OCI-LY1 (cell line): ENCODE results near the gene S100A5.
"Not testable (repeated sequence)": the region's sequence is repeated elsewhere in the genome, so short reads cannot be mapped to it uniquely, and the experiment has no call there.

Source experiments
- H2AFZ ChIP-seq: fragments of 200-600 bp; sonication (generic), shearing (Covaris generic); 2 replicates; pipeline ENCODE4 v1.6.0; 2014; ENCODE audit warnings: antibody characterized with exemption, mild to moderate bottlenecking, low read length
- H3F3A ChIP-seq: fragments of 200-600 bp; sonication (generic), shearing (Covaris generic); 2 replicates; pipeline ENCODE4 v1.6.0; 2014; ENCODE audit warnings: mild to moderate bottlenecking, antibody characterized with exemption, low read length, moderate library complexity; ENCODE audit not compliant: insufficient read depth
- H3K27ac ChIP-seq: fragments of 200-600 bp; sonication (generic); 2 replicates; pipeline ENCODE4 v1.5.1; 2014; ENCODE audit warnings: low read length, mixed run types, mild to moderate bottlenecking, low read depth; ENCODE audit not compliant: poor library complexity, severe bottlenecking
- H3K27me3 ChIP-seq: fragments of 200-600 bp; sonication (generic); 2 replicates; pipeline ENCODE4 v1.6.0; 2014; ENCODE audit warnings: antibody characterized with exemption, mild to moderate bottlenecking, low read length, moderate library complexity; ENCODE audit not compliant: insufficient read depth
- H3K36me3 ChIP-seq: fragments of 200-600 bp; sonication (generic); 2 replicates; pipeline ENCODE4 v1.6.1; 2014; ENCODE audit warnings: mild to moderate bottlenecking, antibody characterized with exemption, low read length, moderate library complexity, mixed read lengths; ENCODE audit not compliant: insufficient read depth
- H3K4me1 ChIP-seq: fragments of 200-600 bp; sonication (generic); 2 replicates; pipeline ENCODE4 v1.5.1; 2014; ENCODE audit warnings: mild to moderate bottlenecking, low read length, moderate library complexity; ENCODE audit not compliant: insufficient read depth, severe bottlenecking
- H3K4me2 ChIP-seq: fragments of 200-600 bp; sonication (generic), shearing (Covaris generic); 2 replicates; pipeline ENCODE4 v1.6.1; 2014; ENCODE audit warnings: low read length
- H3K4me3 ChIP-seq: fragments of 200-600 bp; sonication (generic); 2 replicates; pipeline ENCODE4 v1.5.1; 2014; ENCODE audit warnings: low read length, low read depth, mild to moderate bottlenecking, mixed read lengths; ENCODE audit not compliant: poor library complexity, severe bottlenecking
- H3K79me2 ChIP-seq: fragments of 200-600 bp; shearing (Covaris generic); 2 replicates; pipeline ENCODE4 v1.6.1; 2016; ENCODE audit warnings: mixed run types, low read length, mixed read lengths; ENCODE audit not compliant: insufficient read depth
- H3K9ac ChIP-seq: fragments of 200-600 bp; sonication (generic), shearing (Covaris generic); 2 replicates; pipeline ENCODE4 v1.6.1; 2014; ENCODE audit warnings: mild to moderate bottlenecking, low read length, mixed read lengths
- H3K9me2 ChIP-seq: fragments of 200-600 bp; sonication (generic), shearing (Covaris generic); 2 replicates; pipeline ENCODE4 v1.6.1; 2014; ENCODE audit warnings: low read depth, mild to moderate bottlenecking, low read length, mixed read lengths
- H3K9me3 ChIP-seq: fragments of 200-600 bp; shearing (Covaris generic); 2 replicates; pipeline ENCODE4 v1.6.1; 2014; ENCODE audit warnings: low read length, mixed read lengths
- H4K20me1 ChIP-seq: fragments of 200-600 bp; sonication (generic), shearing (Covaris generic); 2 replicates; pipeline ENCODE4 v1.6.0; 2016; ENCODE audit warnings: mild to moderate bottlenecking, low read length; ENCODE audit not compliant: insufficient read depth
- EZH2 ChIP-seq: fragments of 200-600 bp; sonication (generic), shearing (Covaris generic); IDR thresholded peaks from 2 replicates; pipeline ENCODE4 v1.8.0; 2017; ENCODE audit warnings: borderline replicate concordance, mixed run types, mild to moderate bottlenecking, antibody characterized with exemption, low read length, moderate library complexity, mixed read lengths
- TF ChIP-seq, protein P1 (sequence below): fragments of 200-600 bp; sonication (generic), shearing (Covaris generic); IDR thresholded peaks from 2 replicates; pipeline ENCODE4 v1.5.1; 2017; ENCODE audit warnings: mild to moderate bottlenecking, antibody characterized with exemption, low read length, moderate library complexity, mixed read lengths

Gene S100A5

DNA sequence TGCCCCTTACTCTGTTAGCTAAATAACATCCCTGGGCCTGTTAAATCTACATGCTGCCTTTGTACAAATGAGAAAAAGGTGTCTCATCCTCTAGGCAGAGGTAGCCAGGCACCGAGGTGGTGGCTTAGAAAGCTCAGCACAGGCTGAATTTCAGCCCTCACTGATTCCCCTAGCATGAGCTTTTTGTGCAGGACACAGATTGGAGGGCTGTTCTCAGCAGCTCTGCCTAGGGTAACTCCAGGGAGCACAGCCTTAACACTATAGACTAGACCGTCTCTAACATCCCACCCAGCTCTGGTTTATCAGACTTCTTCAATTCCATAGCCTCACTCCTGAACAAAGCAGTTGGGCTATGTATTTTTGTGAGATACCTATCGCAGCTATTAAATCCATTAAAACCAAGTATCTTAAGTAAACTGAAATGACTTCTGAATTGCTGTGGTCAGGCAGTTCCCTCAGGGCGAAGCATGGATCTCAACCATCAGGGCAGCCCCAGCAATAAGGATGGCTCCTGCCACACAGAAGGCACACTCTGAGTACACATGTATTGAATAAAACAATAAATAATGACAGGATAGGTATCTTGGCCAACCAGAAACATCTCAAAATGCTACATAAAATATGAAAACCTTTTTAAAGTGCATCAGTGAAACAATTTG is 19.8 kb downstream of the S100A5 start:
- H3K4me1 ChIP-seq, result no peaks in the 10 kb centered on the region
- H3K9me3 ChIP-seq, result no peaks in the 10 kb centered on the region
- H3K27me3 ChIP-seq, result no peaks in the 10 kb centered on the region; the same call in 1 of the 2 replicates
- no peak overlapping the region for H2AFZ ChIP-seq
- H3K9me2 ChIP-seq, result no peaks in the 10 kb centered on the region
- no peak overlapping the region for H3K4me3 ChIP-seq
- H3F3A ChIP-seq, result no peaks in the 10 kb centered on the region
- no peak overlapping the region for H3K27ac ChIP-seq
- no peak overlapping the region for H3K4me2 ChIP-seq
- H3K79me2 ChIP-seq, result no peaks in the 10 kb centered on the region
- no peaks in the 10 kb centered on the region for H4K20me1 ChIP-seq
- H3K36me3 ChIP-seq, result no peaks in the 10 kb centered on the region
- H3K9ac ChIP-seq, result no peak overlapping the region
- TF ChIP-seq EZH2, result no peak
- TF ChIP-seq, protein P1, sequence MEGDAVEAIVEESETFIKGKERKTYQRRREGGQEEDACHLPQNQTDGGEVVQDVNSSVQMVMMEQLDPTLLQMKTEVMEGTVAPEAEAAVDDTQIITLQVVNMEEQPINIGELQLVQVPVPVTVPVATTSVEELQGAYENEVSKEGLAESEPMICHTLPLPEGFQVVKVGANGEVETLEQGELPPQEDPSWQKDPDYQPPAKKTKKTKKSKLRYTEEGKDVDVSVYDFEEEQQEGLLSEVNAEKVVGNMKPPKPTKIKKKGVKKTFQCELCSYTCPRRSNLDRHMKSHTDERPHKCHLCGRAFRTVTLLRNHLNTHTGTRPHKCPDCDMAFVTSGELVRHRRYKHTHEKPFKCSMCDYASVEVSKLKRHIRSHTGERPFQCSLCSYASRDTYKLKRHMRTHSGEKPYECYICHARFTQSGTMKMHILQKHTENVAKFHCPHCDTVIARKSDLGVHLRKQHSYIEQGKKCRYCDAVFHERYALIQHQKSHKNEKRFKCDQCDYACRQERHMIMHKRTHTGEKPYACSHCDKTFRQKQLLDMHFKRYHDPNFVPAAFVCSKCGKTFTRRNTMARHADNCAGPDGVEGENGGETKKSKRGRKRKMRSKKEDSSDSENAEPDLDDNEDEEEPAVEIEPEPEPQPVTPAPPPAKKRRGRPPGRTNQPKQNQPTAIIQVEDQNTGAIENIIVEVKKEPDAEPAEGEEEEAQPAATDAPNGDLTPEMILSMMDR, result no peak

DNA sequence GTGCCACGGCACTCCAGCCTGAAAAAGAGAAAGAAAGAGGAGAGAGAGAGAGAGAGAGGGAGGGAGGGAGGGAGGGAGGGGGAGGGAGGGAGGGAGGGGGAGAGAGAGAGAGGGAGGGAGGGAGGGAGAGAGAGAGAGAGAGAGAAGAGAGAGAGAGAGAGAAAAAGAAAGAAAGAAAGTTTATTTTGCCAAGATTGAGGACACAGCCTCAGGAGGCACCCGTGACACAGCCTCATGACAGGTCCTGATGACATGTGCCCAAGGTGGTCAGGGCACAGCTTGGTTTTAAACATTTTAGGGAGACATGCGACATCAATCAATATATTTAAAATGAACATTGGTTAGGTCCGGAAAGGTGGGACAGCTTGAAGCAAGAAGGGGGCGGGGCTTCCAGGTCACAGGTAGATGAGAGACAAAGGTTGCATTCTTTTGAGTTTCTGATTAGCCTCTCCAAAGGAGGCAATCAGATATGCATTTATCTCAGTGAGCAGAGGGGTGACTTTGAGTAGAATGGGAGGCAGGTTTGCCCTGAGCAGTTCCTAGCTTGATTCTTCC is 20.5 kb downstream of the S100A5 start:
- H2AFZ ChIP-seq, H3K9ac ChIP-seq, H3F3A ChIP-seq, H3K27me3 ChIP-seq, H3K79me2 ChIP-seq, H3K4me2 ChIP-seq, H3K36me3 ChIP-seq, H3K27ac ChIP-seq, H3K9me2 ChIP-seq, H3K4me1 ChIP-seq, H3K4me3 ChIP-seq, H4K20me1 ChIP-seq, H3K9me3 ChIP-seq: not testable (repeated sequence)

DNA sequence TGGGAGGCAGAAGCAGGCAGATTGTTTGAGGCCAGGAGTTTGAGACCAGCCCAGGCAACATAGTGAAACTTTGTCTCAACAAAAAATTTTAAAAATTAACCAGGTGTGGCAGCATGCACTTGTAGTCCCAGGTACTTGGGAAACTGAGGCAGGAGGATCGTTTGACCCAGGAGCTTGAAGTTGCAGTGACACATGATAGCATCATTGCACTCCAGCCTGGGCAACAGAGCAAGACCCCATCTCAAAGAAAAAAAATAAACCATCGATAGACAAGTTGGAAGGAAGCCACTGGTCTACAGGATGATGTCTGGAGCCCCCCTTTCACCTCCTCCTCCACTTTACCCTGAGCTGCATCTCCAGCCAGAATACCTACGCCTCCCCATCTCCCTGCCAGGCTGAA is 21.5 kb downstream of the S100A5 start:
- H3K79me2 ChIP-seq, result no peaks in the 10 kb centered on the region
- H4K20me1 ChIP-seq, result no peaks in the 10 kb centered on the region
- no peak overlapping the region for H3K4me3 ChIP-seq
- H3F3A ChIP-seq, result no peaks in the 10 kb centered on the region
- H3K36me3 ChIP-seq, result no peaks in the 10 kb centered on the region
- H3K9me3 ChIP-seq, result no peaks in the 10 kb centered on the region
- H3K4me1 ChIP-seq, result no peaks in the 10 kb centered on the region
- peaks cover 6% of the 10 kb centered on the region; the same call in 1 of the 2 replicates for H3K27me3 ChIP-seq
- no peak overlapping the region for H3K9ac ChIP-seq
- H2AFZ ChIP-seq, result no peak overlapping the region
- H3K4me2 ChIP-seq, result no peak overlapping the region
- H3K27ac ChIP-seq, result no peak overlapping the region
- TF ChIP-seq, protein P1, result no peak
- TF ChIP-seq EZH2, result no peak
- H3K9me2 ChIP-seq, result no peaks in the 10 kb centered on the region
